ENCODE measurements around the gene AK9.

The AK9 gene

DNA sequence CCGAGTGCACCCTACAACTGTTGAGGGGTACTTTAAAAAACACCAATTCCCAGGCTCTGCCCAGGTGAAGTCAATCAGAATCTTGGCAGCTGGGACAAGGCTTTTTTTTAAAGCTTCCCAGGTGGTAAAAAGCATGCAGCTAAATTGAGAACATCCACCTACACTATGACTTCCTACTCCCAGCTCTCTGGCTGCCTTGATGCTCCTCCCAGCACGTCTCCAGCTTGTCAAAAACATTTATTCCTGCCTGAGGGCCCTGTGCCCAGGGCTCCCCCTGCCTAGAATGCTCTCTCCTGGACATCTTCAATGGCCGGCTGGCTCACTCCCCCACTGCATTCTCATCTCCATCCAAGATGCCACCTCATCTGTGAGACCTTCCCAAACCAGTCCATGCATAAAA is 217.9 kb downstream of the AK9 start:
- DNase-seq (ENCODE audit: low read depth) = no peak
- H3K4me3 ChIP-seq (replicated peaks; ENCODE audit: low read depth, low read length) = no peak overlapping the region
- TF ChIP-seq, protein P1, sequence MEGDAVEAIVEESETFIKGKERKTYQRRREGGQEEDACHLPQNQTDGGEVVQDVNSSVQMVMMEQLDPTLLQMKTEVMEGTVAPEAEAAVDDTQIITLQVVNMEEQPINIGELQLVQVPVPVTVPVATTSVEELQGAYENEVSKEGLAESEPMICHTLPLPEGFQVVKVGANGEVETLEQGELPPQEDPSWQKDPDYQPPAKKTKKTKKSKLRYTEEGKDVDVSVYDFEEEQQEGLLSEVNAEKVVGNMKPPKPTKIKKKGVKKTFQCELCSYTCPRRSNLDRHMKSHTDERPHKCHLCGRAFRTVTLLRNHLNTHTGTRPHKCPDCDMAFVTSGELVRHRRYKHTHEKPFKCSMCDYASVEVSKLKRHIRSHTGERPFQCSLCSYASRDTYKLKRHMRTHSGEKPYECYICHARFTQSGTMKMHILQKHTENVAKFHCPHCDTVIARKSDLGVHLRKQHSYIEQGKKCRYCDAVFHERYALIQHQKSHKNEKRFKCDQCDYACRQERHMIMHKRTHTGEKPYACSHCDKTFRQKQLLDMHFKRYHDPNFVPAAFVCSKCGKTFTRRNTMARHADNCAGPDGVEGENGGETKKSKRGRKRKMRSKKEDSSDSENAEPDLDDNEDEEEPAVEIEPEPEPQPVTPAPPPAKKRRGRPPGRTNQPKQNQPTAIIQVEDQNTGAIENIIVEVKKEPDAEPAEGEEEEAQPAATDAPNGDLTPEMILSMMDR (IDR thresholded peaks at IDR 0.05; ENCODE audit: low read length, missing control alignments) = no peak

DNA sequence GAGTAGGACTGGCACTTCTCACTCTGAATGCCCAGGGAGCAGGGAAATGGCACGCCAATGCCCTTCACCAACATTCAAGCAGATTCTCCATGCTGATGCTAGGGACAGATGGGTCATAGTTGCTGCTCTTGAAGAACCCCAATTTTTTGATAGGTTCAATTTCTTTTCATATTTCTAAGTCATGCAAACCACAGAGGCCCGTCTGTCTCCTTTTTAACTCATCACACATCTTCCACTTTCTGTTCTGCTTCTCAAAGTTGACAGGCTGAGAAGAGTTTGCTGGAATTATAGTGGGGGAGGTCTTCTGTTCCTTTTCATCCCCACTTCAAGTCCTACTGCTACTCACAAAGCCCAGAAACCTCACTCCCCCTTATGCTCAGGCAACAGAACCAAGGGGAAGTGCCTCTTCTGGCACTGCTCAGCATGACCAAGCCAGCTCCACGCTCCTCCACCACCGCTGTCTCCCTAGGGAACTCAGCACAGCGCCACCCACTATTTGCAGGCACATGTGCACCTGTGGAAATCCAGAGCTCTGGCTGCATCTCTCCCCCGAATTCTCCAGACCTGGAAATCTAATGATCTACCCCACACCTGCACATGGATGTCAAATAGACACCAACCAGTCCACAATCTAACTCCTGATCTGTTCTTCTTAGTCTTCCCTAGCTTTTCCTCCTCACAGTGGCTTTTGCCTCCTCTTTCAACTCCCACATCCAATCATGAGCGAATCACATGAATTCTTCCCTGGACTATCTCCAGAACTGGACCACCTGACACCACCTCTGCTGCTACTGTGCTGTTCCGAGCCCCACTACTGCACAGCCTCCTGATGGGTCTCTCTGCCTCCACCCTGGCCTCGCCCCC is 218.6 kb downstream of the AK9 start:
- no peak overlapping the region for H3K4me3 ChIP-seq (replicated peaks; ENCODE audit: low read depth, low read length)
- TF ChIP-seq, protein P1 (IDR thresholded peaks at IDR 0.05; ENCODE audit: low read length, missing control alignments) = no peak
- DNase-seq (ENCODE audit: low read depth) = no peak

DNA sequence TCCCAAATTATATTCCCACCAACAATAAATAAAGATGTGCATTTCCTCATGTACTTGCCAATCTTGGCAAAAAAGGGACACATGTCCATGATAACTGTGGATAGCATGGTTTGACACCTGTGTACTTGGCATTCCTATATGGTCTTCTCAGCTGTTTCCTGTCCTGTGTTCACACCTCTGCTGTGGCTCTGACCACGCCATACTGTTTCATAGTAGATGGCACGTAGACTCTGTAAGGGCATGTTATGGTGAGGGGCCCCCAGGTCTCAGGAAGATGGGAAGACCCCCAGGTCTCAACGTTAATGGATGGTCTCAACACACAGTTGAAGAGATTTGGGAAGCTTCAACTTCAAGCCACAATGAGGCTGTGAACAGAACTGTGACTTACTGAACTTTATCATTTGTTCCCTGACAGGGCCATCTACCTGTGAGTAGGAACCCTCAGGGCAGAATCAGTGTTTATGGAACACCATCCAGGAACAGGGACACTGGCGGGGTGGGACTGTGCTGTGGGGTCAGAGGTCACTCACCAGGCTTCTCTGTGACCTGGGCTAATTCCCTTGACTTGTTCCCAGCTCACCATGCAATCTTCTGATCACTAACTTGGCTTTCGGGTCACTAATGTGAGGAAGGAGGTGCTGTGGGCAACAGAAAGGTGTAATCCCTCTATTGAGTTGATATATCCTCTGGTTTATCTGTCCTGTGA is 219.7 kb downstream of the AK9 start:
- no peak for DNase-seq (ENCODE audit: low read depth)
- H3K4me3 ChIP-seq (replicated peaks; ENCODE audit: low read depth, low read length) = no peak overlapping the region
- TF ChIP-seq, protein P1 (IDR thresholded peaks at IDR 0.05; ENCODE audit: low read length, missing control alignments) = no peak

DNA sequence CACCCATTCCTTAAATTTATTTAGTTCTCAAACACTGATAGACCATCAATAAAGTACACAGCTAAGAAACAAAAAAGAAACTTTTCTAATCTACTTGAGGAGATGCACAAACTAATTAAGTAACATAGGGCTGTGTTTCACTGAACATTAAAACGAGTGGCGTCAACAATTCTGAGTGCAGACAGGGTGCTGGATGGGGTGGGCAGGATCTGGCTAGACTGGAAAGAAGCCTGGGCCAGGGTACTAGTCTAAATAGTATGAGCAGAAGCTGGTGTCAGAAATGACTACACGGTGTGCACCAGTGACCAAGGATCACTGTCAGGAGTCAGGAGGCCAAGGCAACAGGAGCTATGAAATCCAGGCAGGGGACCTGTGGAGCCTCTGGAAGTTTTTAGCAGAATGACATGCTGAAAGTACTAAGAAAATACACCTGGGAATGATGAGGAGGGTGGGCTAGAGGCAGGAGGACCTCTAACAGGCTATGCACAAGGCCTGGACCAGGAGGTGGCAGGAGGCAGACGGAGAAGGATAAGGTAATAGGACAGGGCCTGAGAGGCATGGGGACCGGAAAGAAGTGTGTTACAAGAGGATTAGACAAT is 221.3 kb downstream of the AK9 start:
- no peak overlapping the region for H3K4me3 ChIP-seq (replicated peaks; ENCODE audit: low read depth, low read length)
- DNase-seq (ENCODE audit: low read depth) = no peak
- TF ChIP-seq, protein P1 (IDR thresholded peaks at IDR 0.05; ENCODE audit: low read length, missing control alignments) = no peak

DNA sequence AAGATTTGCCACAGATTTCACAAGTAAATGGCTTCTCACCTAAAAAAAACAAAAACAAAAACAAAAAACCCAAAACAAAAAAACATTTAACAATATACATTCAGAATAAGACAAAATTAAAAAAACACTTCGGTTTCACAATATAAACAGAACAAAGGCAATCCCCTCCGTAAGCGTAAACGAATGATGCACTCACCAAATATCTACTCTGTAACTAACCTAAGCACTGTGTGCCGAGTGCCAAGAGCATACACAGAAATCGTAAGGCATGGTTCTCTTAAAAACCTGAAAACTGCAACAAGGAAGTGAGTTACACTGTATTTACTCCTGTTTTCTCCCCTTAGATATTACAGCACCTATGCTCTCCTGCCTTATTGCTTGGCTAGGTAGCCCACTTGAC is 223.3 kb downstream of the AK9 start:
- H3K4me3 ChIP-seq (replicated peaks; ENCODE audit: low read depth, low read length) = no peak overlapping the region
- no peak for DNase-seq (ENCODE audit: low read depth)
- TF ChIP-seq, protein P1 (IDR thresholded peaks at IDR 0.05; ENCODE audit: low read length, missing control alignments) = no peak

DNA sequence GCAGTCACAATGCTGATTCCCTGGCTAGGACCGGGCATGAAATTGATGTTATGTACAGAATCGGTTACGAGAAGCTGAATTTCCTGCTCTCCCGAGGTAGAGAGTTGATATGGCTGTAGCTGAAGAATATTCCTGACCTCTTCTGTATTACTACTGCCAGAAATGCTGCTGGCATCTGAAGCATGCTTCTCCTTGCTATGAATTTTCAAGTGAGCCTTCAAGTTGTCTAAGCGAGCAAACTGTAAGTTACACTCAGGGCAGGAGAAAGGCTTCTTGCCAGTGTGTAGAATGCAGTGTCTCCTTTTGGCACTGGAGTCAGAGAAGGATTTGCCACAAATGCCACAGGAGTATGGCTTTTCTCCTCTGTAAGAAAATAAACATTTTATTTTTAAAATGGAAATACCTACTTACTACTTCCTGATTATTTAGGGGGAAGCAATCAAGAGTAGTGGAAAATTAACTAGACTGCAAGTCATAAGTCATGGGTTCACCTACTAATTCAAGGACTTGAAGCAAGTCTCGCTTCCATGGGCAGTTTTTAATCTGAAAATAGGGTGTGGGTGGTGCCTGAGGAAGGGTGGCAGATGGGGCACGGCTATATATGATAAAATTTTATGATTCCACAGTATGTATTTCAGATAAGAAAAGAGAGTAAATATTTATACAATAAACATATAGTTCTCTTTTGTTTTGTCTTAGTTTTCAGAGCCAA is 224.6 kb downstream of the AK9 start:
- no peak for DNase-seq (ENCODE audit: low read depth)

More for the DNA sequence above, 224.6 kb downstream of the AK9 start:
- TF ChIP-seq, protein P1 (IDR thresholded peaks at IDR 0.05; ENCODE audit: low read length, missing control alignments) = no peak
- no peak overlapping the region for H3K4me3 ChIP-seq (replicated peaks; ENCODE audit: low read depth, low read length)
